AG08395 (cell line): ENCODE results near the gene SKIC2.
"Not testable (repeated sequence)": the region's sequence is repeated elsewhere in the genome, so short reads cannot be mapped to it uniquely, and the experiment has no call there.

Source experiments
- DNase-seq: peaks from one replicate; pipeline ENCODE4 v3.0.0; 2012; ENCODE audit warnings: mixed read lengths, low spot score

SKIC2 gene

GRCh38 chr6:31958741-31959739 lies at the start of gene SKIC2, which contains the start of gene NELFE:
Gene SKIC2 (plus strand): TSS chr6:31959175. CDS start chr6:31959193, 18 bp downstream.
Gene NELFE (minus strand): TSS chr6:31958971. CDS start chr6:31958446, 525 bp downstream.
- peak; percentile 100 for DNase-seq

- not testable (repeated sequence) for DNase-seq
Observed at GRCh38 chr6:31909298-31909697, 49.7 kb upstream of the SKIC2 start.

GRCh38 chr6:31911826-31912585 lies 47.0 kb upstream of the SKIC2 start:
- no peak for DNase-seq

- no peak for DNase-seq
Observed at GRCh38 chr6:31915351-31915750, 43.6 kb upstream of the SKIC2 start.

- DNase-seq, result no peak
Observed at GRCh38 chr6:31915756-31916155, 43.2 kb upstream of the SKIC2 start.

GRCh38 chr6:31918069-31918720 lies 40.8 kb upstream of the SKIC2 start:
- no peak for DNase-seq

GRCh38 chr6:31919624-31920303 lies 39.2 kb upstream of the SKIC2 start:
- no peak for DNase-seq

- no peak for DNase-seq
Observed at GRCh38 chr6:31920811-31921210, 38.2 kb upstream of the SKIC2 start.

GRCh38 chr6:31922942-31923341 lies 36.0 kb upstream of the SKIC2 start:
- DNase-seq, result no peak

GRCh38 chr6:31927242-31927862 lies 31.6 kb upstream of the SKIC2 start, which contains the start of gene C2:
Gene C2 (plus strand): TSS chr6:31927717. CDS start chr6:31927753, 36 bp downstream.
- no peak for DNase-seq

- no peak for DNase-seq
Observed at GRCh38 chr6:31927863-31928671, 30.9 kb upstream of the SKIC2 start.

- DNase-seq, result no peak
Observed at GRCh38 chr6:31928672-31928939, 30.4 kb upstream of the SKIC2 start.

GRCh38 chr6:31930962-31931361 lies 28.0 kb upstream of the SKIC2 start:
- no peak for DNase-seq

GRCh38 chr6:31932137-31932536 lies 26.8 kb upstream of the SKIC2 start:
- not testable (repeated sequence) for DNase-seq

- no peak for DNase-seq
Observed at GRCh38 chr6:31933537-31933936, 25.4 kb upstream of the SKIC2 start.

GRCh38 chr6:31935021-31935420 lies 24.0 kb upstream of the SKIC2 start:
- no peak for DNase-seq

- no peak for DNase-seq
Observed at GRCh38 chr6:31935823-31936222, 23.2 kb upstream of the SKIC2 start.

- peak; percentile 29 for DNase-seq
Observed at GRCh38 chr6:31940256-31940664, 18.7 kb upstream of the SKIC2 start.

- DNase-seq, result no peak
Observed at GRCh38 chr6:31943742-31944141, 15.2 kb upstream of the SKIC2 start.

GRCh38 chr6:31945154-31945506 lies 13.8 kb upstream of the SKIC2 start:
- DNase-seq, result no peak
